Activated T-cell treated with anti-CD3 and anti-CD28 coated beads, Interleukin-2, amount 50 U/mL, for 4 hours (primary cell): ENCODE results near the gene PARPBP. TPM values are rescaled to one million over a fixed set of nuclear protein-coding genes. Genes with fewer than 3 reads are reported as not detected.
"Not testable (repeated sequence)": the region's sequence is repeated elsewhere in the genome, so short reads cannot be mapped to it uniquely, and the experiment has no call there.

Experiments
- ATAC-seq, 2 donors: fragments of 200-7000 bp; cut with Tn5 transposase; one replicate each; pipeline ENCODE4 v1.10.0; 2021
- DNase-seq: peaks from one replicate; pipeline ENCODE4 v3.0.0-alpha.2; 2020
- H3K27me3 Mint-ChIP-seq: one replicate; pipeline ENCODE4 v1.8.0; 2021; ENCODE audit warnings: low read depth, mixed read lengths
- H3K36me3 Mint-ChIP-seq: one replicate; pipeline ENCODE4 v1.8.0; 2022; ENCODE audit warnings: mixed read lengths; ENCODE audit not compliant: insufficient read depth
- H3K4me1 Mint-ChIP-seq: one replicate; pipeline ENCODE4 v1.8.0; 2021; ENCODE audit warnings: low read depth, mixed read lengths
- H3K4me3 Mint-ChIP-seq: one replicate; pipeline ENCODE4 v1.8.0; 2021; ENCODE audit warnings: mild to moderate bottlenecking, moderate library complexity, mixed read lengths
- H3K9me3 Mint-ChIP-seq: one replicate; pipeline ENCODE4 v1.8.0; 2021; ENCODE audit warnings: mixed read lengths
- total RNA-seq, 3 donors: library from RNA; stranded (reverse); gene quantifications; one replicate each; pipeline ENCODE4 v1.2.1, GENCODE V29; 2021

Gene PARPBP
- total RNA-seq, 3 donors from 2014 or later = 6.0 to 8.9 (median 7.8) TPM

GRCh38 chr12:102120886-102121285 is 903 bp downstream of the PARPBP start:
- H3K4me1 Mint-ChIP-seq = peaks cover 18% of the 10 kb centered on the region
- no peaks in the 10 kb centered on the region for H3K9me3 Mint-ChIP-seq
- peak overlapping the region; percentile 92 for H3K4me3 Mint-ChIP-seq
- ATAC-seq = no peak
- peaks cover 5% of the 10 kb centered on the region for H3K36me3 Mint-ChIP-seq
- no peaks in the 10 kb centered on the region for H3K27me3 Mint-ChIP-seq
- DNase-seq = no peak

- not testable (repeated sequence) for H3K27me3 Mint-ChIP-seq, H3K9me3 Mint-ChIP-seq, DNase-seq, H3K36me3 Mint-ChIP-seq, H3K4me3 Mint-ChIP-seq, ATAC-seq
- H3K4me1 Mint-ChIP-seq = peaks cover 18% of the 10 kb centered on the region
Measured at GRCh38 chr12:102121328-102121727, 1.3 kb downstream of the PARPBP start.

GRCh38 chr12:102130720-102131119 is 10.7 kb downstream of the PARPBP start:
- not testable (repeated sequence) for H3K4me1 Mint-ChIP-seq, H3K27me3 Mint-ChIP-seq, H3K4me3 Mint-ChIP-seq, DNase-seq, H3K36me3 Mint-ChIP-seq, H3K9me3 Mint-ChIP-seq, ATAC-seq

GRCh38 chr12:102131442-102131841 is 11.5 kb downstream of the PARPBP start:
- H3K36me3 Mint-ChIP-seq, H3K9me3 Mint-ChIP-seq, DNase-seq, H3K27me3 Mint-ChIP-seq, H3K4me3 Mint-ChIP-seq, H3K4me1 Mint-ChIP-seq, ATAC-seq: not testable (repeated sequence)

GRCh38 chr12:102137619-102138018 is 17.6 kb downstream of the PARPBP start:
- not testable (repeated sequence) for H3K36me3 Mint-ChIP-seq, ATAC-seq, H3K4me3 Mint-ChIP-seq, H3K27me3 Mint-ChIP-seq, H3K9me3 Mint-ChIP-seq, H3K4me1 Mint-ChIP-seq, DNase-seq

GRCh38 chr12:102142866-102143373 is 22.9 kb downstream of the PARPBP start:
- not testable (repeated sequence) for H3K36me3 Mint-ChIP-seq, DNase-seq

GRCh38 chr12:102144221-102144620 is 24.2 kb downstream of the PARPBP start:
- DNase-seq (no peak), ATAC-seq (no peak)
- H3K27me3 Mint-ChIP-seq = no peaks in the 10 kb centered on the region
- H3K4me1 Mint-ChIP-seq = no peaks in the 10 kb centered on the region
- H3K4me3 Mint-ChIP-seq = no peak overlapping the region
- H3K36me3 Mint-ChIP-seq = peaks cover 4% of the 10 kb centered on the region
- H3K9me3 Mint-ChIP-seq = no peaks in the 10 kb centered on the region

More at GRCh38 chr12:102142866-102143373, 22.9 kb downstream of the PARPBP start:
- not testable (repeated sequence) for H3K4me1 Mint-ChIP-seq, H3K4me3 Mint-ChIP-seq, H3K9me3 Mint-ChIP-seq, H3K27me3 Mint-ChIP-seq, ATAC-seq

- ATAC-seq, H3K4me3 Mint-ChIP-seq, DNase-seq, H3K36me3 Mint-ChIP-seq, H3K27me3 Mint-ChIP-seq, H3K4me1 Mint-ChIP-seq, H3K9me3 Mint-ChIP-seq: not testable (repeated sequence)
Measured at GRCh38 chr12:102147062-102147587, 27.1 kb downstream of the PARPBP start.

- not testable (repeated sequence) for H3K4me3 Mint-ChIP-seq, H3K9me3 Mint-ChIP-seq, H3K27me3 Mint-ChIP-seq, DNase-seq, H3K36me3 Mint-ChIP-seq, H3K4me1 Mint-ChIP-seq, ATAC-seq
Measured at GRCh38 chr12:102155206-102155605, 35.2 kb downstream of the PARPBP start.

- H3K36me3 Mint-ChIP-seq = no peaks in the 10 kb centered on the region
- ATAC-seq (no peak), DNase-seq (no peak)
Measured at GRCh38 chr12:102163383-102163782, 43.4 kb downstream of the PARPBP start.

GRCh38 chr12:102167821-102168604 is 48.0 kb downstream of the PARPBP start:
- Mint-ChIP-seq H3K36me3 (no peaks in the 10 kb centered on the region), H3K4me3 (no peak overlapping the region), H3K4me1 (peaks cover 2% of the 10 kb centered on the region), H3K27me3 (no peaks in the 10 kb centered on the region), H3K9me3 (no peaks in the 10 kb centered on the region)
- ATAC-seq (peak in 1 of 2 donors; percentile 48), DNase-seq (no peak)

More at GRCh38 chr12:102163383-102163782, 43.4 kb downstream of the PARPBP start:
- no peaks in the 10 kb centered on the region for H3K9me3 Mint-ChIP-seq
- no peaks in the 10 kb centered on the region for H3K27me3 Mint-ChIP-seq
- no peak overlapping the region for H3K4me3 Mint-ChIP-seq
- peaks cover 2% of the 10 kb centered on the region for H3K4me1 Mint-ChIP-seq

GRCh38 chr12:102169922-102170621 is 50.1 kb downstream of the PARPBP start:
- peaks cover 2% of the 10 kb centered on the region for H3K4me1 Mint-ChIP-seq
- no peaks in the 10 kb centered on the region for H3K27me3 Mint-ChIP-seq
- H3K4me3 Mint-ChIP-seq = no peak overlapping the region
- DNase-seq (no peak), ATAC-seq (peak; percentile 37 to 43)
- no peaks in the 10 kb centered on the region for H3K9me3 Mint-ChIP-seq
- no peaks in the 10 kb centered on the region for H3K36me3 Mint-ChIP-seq

GRCh38 chr12:102171951-102172350 is 52.0 kb downstream of the PARPBP start:
- Mint-ChIP-seq H3K4me3 (no peak overlapping the region), H3K4me1 (peaks cover 2% of the 10 kb centered on the region), H3K9me3 (no peaks in the 10 kb centered on the region), H3K36me3 (no peaks in the 10 kb centered on the region), H3K27me3 (no peaks in the 10 kb centered on the region)
- ATAC-seq (no peak), DNase-seq (no peak)

- DNase-seq = no peak
- H3K27me3 Mint-ChIP-seq = no peaks in the 10 kb centered on the region
- H3K36me3 Mint-ChIP-seq = no peaks in the 10 kb centered on the region
- H3K4me3 Mint-ChIP-seq = no peak overlapping the region
- no peak for ATAC-seq
- peaks cover 2% of the 10 kb centered on the region for H3K4me1 Mint-ChIP-seq
- no peaks in the 10 kb centered on the region for H3K9me3 Mint-ChIP-seq
Measured at GRCh38 chr12:102172436-102172835, 52.5 kb downstream of the PARPBP start.
